ENCODE data around the gene CEP112. TPM values are rescaled to one million over a fixed set of nuclear protein-coding genes. Genes with fewer than 3 reads are reported as not detected.

Gene CEP112
- total and polyA plus RNA-seq, 10 of the 15 experiments (the other 5 are each of a cell fraction or from before 2014, with no cell fraction given), result 0.11 to 3.8 (median 0.32) TPM; not detected in 1

- TF ChIP-seq BCLAF1 (IDR thresholded peaks at IDR 0.05) (no peak), SUZ12 (IDR thresholded peaks at IDR 0.05; ENCODE audit: unreplicated experiment) (no peak), SUPT20H (IDR thresholded peaks at IDR 0.05; ENCODE audit: borderline replicate concordance, control insufficient read depth, low read depth, low read length) (no peak), ZBTB33 (IDR thresholded peaks at IDR 0.05) (no peak)
These were observed 278.5 kb downstream of the CEP112 start (continued) for GRCh38 chr17:65913326-65913850.

GRCh38 chr17:65910836-65911235 lies 281.1 kb downstream of the CEP112 start:
- FAIRE-seq (no peak), ATAC-seq (no peak), DNase-seq (ENCODE audit: low read depth, low spot score) (no peak)
- Histone ChIP-seq H3K9me3 (replicated peaks; ENCODE audit: control insufficient read depth, insufficient read depth, low read length) (peaks cover 5% of the 10 kb centered on the region; the same call in 2 of the 3 replicates), H4K20me1 (ENCODE audit: control insufficient read depth, insufficient read depth) (no peaks in the 10 kb centered on the region), H3K27ac (ENCODE audit: control insufficient read depth, insufficient read depth) (no peak overlapping the region), H3K4me1 (ENCODE audit: control insufficient read depth, insufficient read depth, low read length) (peaks cover 7% of the 10 kb centered on the region), H3K79me2 (ENCODE audit: control insufficient read depth, insufficient read depth, low read length) (no peaks in the 10 kb centered on the region), H3K36me3 (ENCODE audit: control insufficient read depth in 2 of 2, insufficient read depth in 2 of 2, low read length in 1 of 2) (no peaks in the 10 kb centered on the region), H3K9ac (ENCODE audit: control insufficient read depth, insufficient read depth, low read length) (no peak overlapping the region), H3K4me3 (no peak overlapping the region), H2AFZ (ENCODE audit: control insufficient read depth, low read depth, low read length) (no peak overlapping the region), H3K27me3 (replicated peaks in 1 of 2; ENCODE audit: control insufficient read depth in 2 of 2, insufficient read depth in 2 of 2, low read length in 1 of 2) (no peaks in the 10 kb centered on the region), H3K4me2 (ENCODE audit: control insufficient read depth, insufficient read depth) (no peak overlapping the region)
- 16% methylated on average over 1 of the region's 1 CpG for WGBS (ENCODE audit: insufficient coverage, insufficient replicate concordance, low lambda C conversion rate, missing lambda C conversion rate)
- in situ Hi-C loops (cut with MboI) (no loop called here), intact Hi-C loops (cut with micrococcal nuclease; ENCODE audit: unreplicated experiment) (no loop called here)
- no TSS peak for BruUV-seq (replicated peaks)
- ChIA-PET POLR2A (no interaction called here), SMC1A (ENCODE audit: uncharacterized antibody, unreplicated experiment) (interaction anchor here (1.4 kb wide), 1 partner anchor 10 kb away, joined by 4 read pairs; no protein-coding TSS in a partner anchor), CTCF (no interaction called here), RAD21 (ENCODE audit: unreplicated experiment) (no interaction called here)
- TF ChIP-seq MEF2A (IDR thresholded peaks at IDR 0.05; ENCODE audit: insufficient read depth, low read depth, low read length), result no peak
- no peak for TF ChIP-seq DPF2 (IDR thresholded peaks at IDR 0.05)
- no peak for TF ChIP-seq JUND (IDR thresholded peaks at IDR 0.05; ENCODE audit: low read depth, low read length)
- TF ChIP-seq SMAD1 (IDR thresholded peaks at IDR 0.05; ENCODE audit: low read depth, partially characterized antibody), result no peak
- no peak for TF ChIP-seq CEBPB (IDR thresholded peaks at IDR 0.05; ENCODE audit: borderline replicate concordance in 1 of 2, low read depth in 2 of 2, low read length in 2 of 2)
- no peak for TF ChIP-seq CUX1 (IDR thresholded peaks at IDR 0.05; ENCODE audit: insufficient replicate concordance, low read depth, low read length)
- no peak for TF ChIP-seq SUZ12 (IDR thresholded peaks at IDR 0.05; ENCODE audit: unreplicated experiment)
- TF ChIP-seq ZBED1 (IDR thresholded peaks at IDR 0.05; ENCODE audit: borderline replicate concordance), result no peak
- no peak for TF ChIP-seq RB1 (IDR thresholded peaks at IDR 0.05; ENCODE audit: borderline replicate concordance)

All from GM12878 (cell line).